ENCODE results near the gene NRP2. TPM values are rescaled to one million over a fixed set of nuclear protein-coding genes. Genes with fewer than 3 reads are reported as not detected.

The NRP2 gene
- total RNA-seq, 4 donors from 2014 or later = 195 to 440 (median 314) TPM

- TF ChIP-seq CTCF (IDR thresholded peaks at IDR 0.05) (no peak), POLR2AphosphoS5 (IDR thresholded peaks at IDR 0.05) (peak in 1 of 2 donors; percentile 33), EP300 (IDR thresholded peaks at IDR 0.05) (no peak), POLR2A (IDR thresholded peaks at IDR 0.05; ENCODE audit: low read depth) (no peak)
- Histone ChIP-seq H3K27ac (replicated peaks in 1 of 4) (peak overlapping the region; percentile 80 to 98 (median 90)), H3K27me3 (no peaks in the 10 kb centered on the region), H3K4me3 (no peak overlapping the region), H3K4me1 (peaks cover 22 to 100% (median 98%) of the 10 kb centered on the region in 4 donors), H3K9me3 (no peaks in the 10 kb centered on the region), H3K36me3 (peaks cover 0 to 75% (median 39%) of the 10 kb centered on the region in 4 donors)
- intact Hi-C loops (cut with DNase I) = no loop called here
- no peak for DNase-seq (ENCODE audit: extremely low spot score)
- WGBS = 53% methylated on average over 5 of the region's 5 CpGs
These were observed 69.3 kb downstream of the NRP2 start for GRCh38 chr2:205751569-205752031.

DNA sequence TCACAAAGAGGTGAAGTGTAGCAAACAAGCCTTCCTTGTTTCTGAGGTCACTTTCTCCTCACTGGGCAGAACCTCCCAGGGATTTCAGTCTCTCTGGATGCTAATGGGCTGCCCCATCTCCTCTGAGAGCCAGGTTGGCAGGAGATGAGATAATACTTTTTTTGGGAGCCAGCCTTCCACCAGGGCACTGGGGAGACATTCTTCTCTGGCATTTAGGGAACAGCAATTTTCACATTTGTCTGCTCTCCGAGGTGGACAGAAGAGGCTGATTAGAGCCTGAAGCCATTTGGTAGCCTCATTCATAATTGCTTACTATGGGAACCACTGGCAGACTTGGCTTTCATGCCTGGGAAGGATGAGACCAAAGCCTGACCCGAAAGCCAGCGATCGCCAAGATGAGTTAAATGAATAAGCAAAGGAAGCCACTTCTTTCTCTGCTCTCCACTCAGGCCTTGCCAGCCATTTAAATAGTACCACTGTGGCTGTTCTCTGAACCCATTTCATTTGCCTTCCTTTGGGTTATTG, 70.1 kb downstream of the NRP2 start:
- no peaks in the 10 kb centered on the region for H3K27me3 ChIP-seq
- intact Hi-C loops (cut with DNase I) = no loop called here
- H3K4me3 ChIP-seq = no peak overlapping the region
- peaks cover 26 to 100% (median 98%) of the 10 kb centered on the region in 4 donors for H3K4me1 ChIP-seq
- H3K27ac ChIP-seq (replicated peaks in 1 of 4) = peak overlapping the region; percentile 80 to 98 (median 90)
- no peak for DNase-seq (ENCODE audit: extremely low spot score)
- H3K36me3 ChIP-seq = peaks cover 0 to 67% (median 39%) of the 10 kb centered on the region in 4 donors
- H3K9me3 ChIP-seq = no peaks in the 10 kb centered on the region
- WGBS = 62% methylated on average over 4 of the region's 4 CpGs
- TF ChIP-seq EP300 (IDR thresholded peaks at IDR 0.05) (no peak), POLR2A (IDR thresholded peaks at IDR 0.05; ENCODE audit: low read depth) (no peak), CTCF (IDR thresholded peaks at IDR 0.05) (no peak), POLR2AphosphoS5 (IDR thresholded peaks at IDR 0.05) (no peak)

- peak overlapping the region; percentile 80 to 98 (median 90) for H3K27ac ChIP-seq (replicated peaks in 1 of 4)
- no peak overlapping the region for H3K4me3 ChIP-seq
- H3K9me3 ChIP-seq = no peaks in the 10 kb centered on the region
- intact Hi-C loops (cut with DNase I) = no loop called here
- no peak for TF ChIP-seq CTCF (IDR thresholded peaks at IDR 0.05)
- TF ChIP-seq EP300 (IDR thresholded peaks at IDR 0.05) = no peak
- TF ChIP-seq POLR2AphosphoS5 (IDR thresholded peaks at IDR 0.05) = no peak
- TF ChIP-seq POLR2A (IDR thresholded peaks at IDR 0.05; ENCODE audit: low read depth) = no peak
- H3K27me3 ChIP-seq = no peaks in the 10 kb centered on the region
- H3K36me3 ChIP-seq = peaks cover 0 to 62% (median 37%) of the 10 kb centered on the region in 4 donors
- WGBS = 83% methylated on average over 8 of the region's 8 CpGs
- DNase-seq (ENCODE audit: extremely low spot score) = no peak
- peaks cover 32 to 100% (median 98%) of the 10 kb centered on the region in 4 donors for H3K4me1 ChIP-seq
These were observed 70.6 kb downstream of the NRP2 start for GRCh38 chr2:205752924-205753323.

DNA sequence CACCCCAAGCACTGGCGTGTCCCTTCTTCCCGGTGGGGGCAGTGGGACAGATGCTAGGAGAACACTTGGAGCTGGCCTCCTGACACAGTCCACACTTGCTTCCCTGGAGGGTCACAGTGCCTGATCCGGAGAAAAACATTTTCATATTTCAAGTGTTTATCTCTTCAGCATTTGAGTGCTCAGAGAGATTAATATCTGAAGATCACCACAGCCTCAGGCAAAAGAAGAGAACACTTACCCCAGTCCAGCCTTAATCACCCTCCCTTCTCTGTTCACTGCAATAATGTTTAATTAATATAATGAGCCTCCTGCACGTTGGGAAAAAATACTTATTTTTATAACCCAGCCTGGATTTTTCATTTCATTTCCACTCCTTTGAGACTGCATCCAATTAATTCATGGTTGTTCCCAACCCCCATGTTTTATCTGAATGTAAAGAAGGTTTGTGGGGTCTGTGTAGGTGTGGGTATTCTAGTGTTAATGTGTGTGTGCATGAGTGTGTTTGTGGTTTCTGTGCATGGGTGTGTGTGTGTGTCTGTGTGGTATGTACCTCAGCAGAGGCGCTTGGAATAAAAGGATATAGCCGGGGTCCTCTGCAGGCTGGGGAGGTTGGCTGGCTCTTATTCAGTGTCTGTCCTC, 72.1 kb downstream of the NRP2 start:
- intact Hi-C loops (cut with DNase I) = no loop called here
- H3K9me3 ChIP-seq = no peaks in the 10 kb centered on the region
- H3K36me3 ChIP-seq = peaks cover 0 to 50% (median 29%) of the 10 kb centered on the region in 4 donors
- WGBS = 68% methylated on average over 6 of the region's 6 CpGs
- TF ChIP-seq POLR2AphosphoS5 (IDR thresholded peaks at IDR 0.05) (no peak), EP300 (IDR thresholded peaks at IDR 0.05) (no peak), CTCF (IDR thresholded peaks at IDR 0.05) (no peak), POLR2A (IDR thresholded peaks at IDR 0.05; ENCODE audit: low read depth) (no peak)
- H3K4me3 ChIP-seq = no peak overlapping the region
- no peaks in the 10 kb centered on the region for H3K27me3 ChIP-seq
- peaks cover 43 to 100% (median 99%) of the 10 kb centered on the region in 4 donors for H3K4me1 ChIP-seq
- no peak for DNase-seq (ENCODE audit: extremely low spot score)
- H3K27ac ChIP-seq (replicated peaks in 1 of 4) = peak overlapping the region; percentile 80 to 98 (median 90)

All from esophagus muscularis mucosa (tissue), 4 donors.